Bronchial epithelial cell (primary cell): Measurements from ENCODE around the gene EXOC6. TPM values are rescaled to one million over a fixed set of nuclear protein-coding genes. Genes with fewer than 3 reads are reported as not detected.
"Not testable (repeated sequence)": the region's sequence is repeated elsewhere in the genome, so short reads cannot be mapped to it uniquely, and the experiment has no call there.

Source experiments
- DNase-seq: peaks from one replicate; pipeline ENCODE4 v3.0.0-alpha.2; 2010; ENCODE audit warnings: low read depth
- FAIRE-seq: peaks from 2 replicates; lab custom pipeline; 2011; peaks lifted over from hg19 to GRCh38; lab: Jason Lieb, UNC
- H3K27me3 ChIP-seq: 2 replicates; pipeline ENCODE4 v1.5.1; 2011; ENCODE audit warnings: low read length; ENCODE audit not compliant: control insufficient read depth, insufficient read depth
- H3K36me3 ChIP-seq: 2 replicates; pipeline ENCODE4 v1.5.1; 2011; ENCODE audit warnings: low read length; ENCODE audit not compliant: control insufficient read depth, insufficient read depth
- H3K4me3 ChIP-seq: 2 replicates; pipeline ENCODE4 v1.5.1; 2011; ENCODE audit warnings: mild to moderate bottlenecking, low read depth, low read length, control low read depth
- total RNA-seq: library from RNA; depleted of rRNA; stranded (reverse); fragments of >200 nt; gene quantifications from 2 replicates; pipeline ENCODE4 v1.2.1, GENCODE V29; 2014
- TF ChIP-seq, protein P1 (sequence below): IDR thresholded peaks from 2 replicates; pipeline ENCODE4 v1.5.1; 2011; ENCODE audit warnings: mild to moderate bottlenecking, moderate library complexity, low read length, control low read depth, inconsistent platforms; ENCODE audit not compliant: insufficient read depth, severe bottlenecking

The EXOC6 gene
- total RNA-seq, 1 donor from 2014 or later: 12.4 TPM

DNA sequence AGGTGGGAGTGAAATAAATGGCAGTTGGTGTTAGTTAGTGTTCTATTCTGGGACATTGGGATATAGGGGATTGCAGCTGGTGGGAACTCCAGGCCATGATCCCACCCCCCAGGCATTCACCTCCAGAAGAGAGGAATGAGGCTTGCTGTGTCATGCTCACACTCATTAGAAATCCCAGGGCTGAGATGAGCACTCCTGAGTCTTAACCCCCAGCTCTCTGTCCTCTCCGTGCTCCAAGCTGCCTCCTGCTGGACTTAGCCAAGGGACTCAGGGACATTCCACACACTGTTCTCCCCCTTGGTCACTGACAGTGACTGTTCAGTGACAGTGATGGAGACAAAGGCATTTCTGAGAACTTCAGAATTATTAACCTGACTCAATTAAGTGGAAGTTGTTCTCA lies 246.9 kb downstream of the EXOC6 start:
- H3K4me3 ChIP-seq: no peak overlapping the region
- H3K36me3 ChIP-seq: no peaks in the 10 kb centered on the region
- TF ChIP-seq, protein P1, sequence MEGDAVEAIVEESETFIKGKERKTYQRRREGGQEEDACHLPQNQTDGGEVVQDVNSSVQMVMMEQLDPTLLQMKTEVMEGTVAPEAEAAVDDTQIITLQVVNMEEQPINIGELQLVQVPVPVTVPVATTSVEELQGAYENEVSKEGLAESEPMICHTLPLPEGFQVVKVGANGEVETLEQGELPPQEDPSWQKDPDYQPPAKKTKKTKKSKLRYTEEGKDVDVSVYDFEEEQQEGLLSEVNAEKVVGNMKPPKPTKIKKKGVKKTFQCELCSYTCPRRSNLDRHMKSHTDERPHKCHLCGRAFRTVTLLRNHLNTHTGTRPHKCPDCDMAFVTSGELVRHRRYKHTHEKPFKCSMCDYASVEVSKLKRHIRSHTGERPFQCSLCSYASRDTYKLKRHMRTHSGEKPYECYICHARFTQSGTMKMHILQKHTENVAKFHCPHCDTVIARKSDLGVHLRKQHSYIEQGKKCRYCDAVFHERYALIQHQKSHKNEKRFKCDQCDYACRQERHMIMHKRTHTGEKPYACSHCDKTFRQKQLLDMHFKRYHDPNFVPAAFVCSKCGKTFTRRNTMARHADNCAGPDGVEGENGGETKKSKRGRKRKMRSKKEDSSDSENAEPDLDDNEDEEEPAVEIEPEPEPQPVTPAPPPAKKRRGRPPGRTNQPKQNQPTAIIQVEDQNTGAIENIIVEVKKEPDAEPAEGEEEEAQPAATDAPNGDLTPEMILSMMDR: no peak
- H3K27me3 ChIP-seq: peaks cover 4% of the 10 kb centered on the region
- DNase-seq: no peak
- peak; percentile 7 for FAIRE-seq

DNA sequence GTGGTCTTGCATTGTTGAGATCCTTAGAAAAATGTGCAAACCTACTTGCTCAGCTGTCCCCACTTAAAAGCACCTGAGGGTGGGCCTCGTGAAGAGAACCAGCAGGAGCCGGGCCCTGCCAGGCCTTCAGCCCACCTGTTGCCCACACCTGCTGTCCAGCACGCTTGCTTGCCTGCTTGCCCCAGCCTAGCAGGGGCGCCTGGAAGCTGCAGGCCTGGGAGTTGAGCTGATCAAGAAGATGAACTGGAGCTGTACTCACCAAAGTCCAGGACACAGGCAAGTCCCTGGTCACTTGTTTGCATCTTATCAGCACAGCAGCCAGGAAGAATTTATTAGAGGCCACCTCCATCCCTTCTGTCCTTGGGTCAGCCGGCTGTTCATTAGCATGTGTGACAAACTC lies 248.6 kb downstream of the EXOC6 start:
- H3K36me3 ChIP-seq: no peaks in the 10 kb centered on the region
- no peak for FAIRE-seq
- H3K27me3 ChIP-seq: peaks cover 4% of the 10 kb centered on the region
- DNase-seq: no peak
- no peak overlapping the region for H3K4me3 ChIP-seq
- TF ChIP-seq, protein P1: no peak

DNA sequence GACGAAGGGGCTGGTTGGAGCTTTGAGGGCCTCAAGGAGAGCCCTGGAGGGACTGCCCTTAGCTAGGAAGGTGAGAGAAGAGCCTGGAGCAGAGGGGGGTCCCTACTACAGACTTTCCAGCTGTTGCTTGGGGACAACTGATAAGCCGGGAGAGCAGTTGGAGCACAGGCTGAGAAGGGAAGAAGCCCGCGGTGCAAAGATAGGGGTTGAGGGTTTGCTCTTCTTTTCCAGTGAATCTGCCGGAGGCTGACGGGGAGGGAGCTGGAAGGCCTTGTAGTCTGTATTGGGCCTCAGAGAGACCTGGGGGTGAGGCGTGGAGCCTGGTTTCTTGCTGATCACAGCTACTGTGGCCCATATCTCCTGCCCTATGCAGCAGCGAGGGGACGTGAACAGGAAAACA lies 249.1 kb downstream of the EXOC6 start:
- Histone ChIP-seq H3K27me3 (peaks cover 4% of the 10 kb centered on the region), H3K4me3 (no peak overlapping the region), H3K36me3 (no peaks in the 10 kb centered on the region)
- DNase-seq (no peak), FAIRE-seq (no peak)
- TF ChIP-seq, protein P1: no peak

DNA sequence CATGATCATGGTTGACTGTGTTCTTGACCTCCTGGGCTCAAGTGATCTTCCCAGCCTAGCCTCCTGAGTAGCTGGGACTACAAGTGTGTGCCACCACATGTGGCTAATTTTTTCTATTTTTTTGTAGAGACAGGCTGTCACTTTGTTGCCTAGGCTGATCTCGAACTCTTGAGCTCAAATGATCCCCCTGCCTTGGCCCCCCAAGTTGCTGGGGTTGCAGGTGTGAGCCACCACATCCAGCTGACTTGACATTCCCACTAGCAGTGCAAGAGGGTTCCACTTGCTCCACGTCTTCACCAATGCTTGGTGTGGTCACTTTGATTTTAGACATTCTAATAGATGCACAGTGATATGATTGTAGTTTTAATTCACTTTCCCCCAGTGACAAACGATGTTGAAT lies 250.5 kb downstream of the EXOC6 start:
- Histone ChIP-seq H3K36me3 (no peaks in the 10 kb centered on the region), H3K4me3 (no peak overlapping the region), H3K27me3 (peaks cover 4% of the 10 kb centered on the region)
- FAIRE-seq: no peak
- DNase-seq: no peak
- TF ChIP-seq, protein P1: no peak

DNA sequence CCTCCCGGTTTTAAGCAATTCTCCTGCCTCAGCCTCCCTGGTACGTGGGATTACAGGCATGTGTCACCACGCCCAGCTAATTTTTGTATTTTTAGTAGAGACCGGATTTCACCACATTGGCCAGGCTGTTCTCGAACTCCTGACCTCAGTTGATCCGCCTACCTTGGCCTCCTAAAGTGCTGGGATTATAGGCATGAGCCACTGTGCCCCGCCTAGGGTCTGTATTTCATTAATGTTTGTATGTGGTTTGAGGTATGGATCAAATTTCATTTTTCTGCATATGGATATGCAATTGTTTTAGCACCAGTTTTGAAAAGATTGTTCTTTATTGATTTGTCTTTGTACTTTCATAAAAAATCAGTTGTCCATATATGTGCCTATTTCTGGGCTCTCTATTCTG lies 251.3 kb downstream of the EXOC6 start:
- H3K27me3 ChIP-seq: peaks cover 4% of the 10 kb centered on the region
- TF ChIP-seq, protein P1: no peak
- FAIRE-seq (no peak), DNase-seq (no peak)
- no peak overlapping the region for H3K4me3 ChIP-seq
- H3K36me3 ChIP-seq: no peaks in the 10 kb centered on the region

DNA sequence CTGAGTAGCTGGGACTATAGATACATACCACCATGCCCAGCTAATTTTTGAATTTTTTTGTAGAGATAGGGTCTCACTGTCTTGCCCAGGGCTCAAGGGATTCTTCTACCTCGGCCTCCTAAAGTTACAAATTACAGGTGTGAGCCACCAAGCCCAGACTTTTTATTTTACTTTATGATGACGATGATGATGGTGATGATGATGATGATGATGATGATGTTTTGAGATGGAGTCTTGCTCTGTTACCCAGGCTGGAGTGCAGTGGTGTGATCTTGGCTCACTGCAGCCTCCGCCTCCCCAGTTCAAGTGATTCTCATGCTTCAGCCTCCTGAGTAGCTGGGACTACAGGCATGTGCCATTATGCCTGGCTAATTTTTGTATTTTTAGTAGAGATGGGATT lies 252.8 kb downstream of the EXOC6 start:
- DNase-seq, H3K36me3 ChIP-seq, H3K4me3 ChIP-seq, FAIRE-seq, H3K27me3 ChIP-seq: not testable (repeated sequence)
